HEK293T (cell line): ENCODE results near the gene KLF7.

Experiments
- CTCF ChIA-PET: fragments of 350-600 bp; formaldehyde crosslinking; extraction: SDS; loops from one replicate; lab custom pipeline; 2021; ENCODE audit warnings: antibody characterized with exemption, inconsistent platforms; lab: Yijun Ruan, JAX
- POLR2A ChIA-PET: fragments of 350-600 bp; formaldehyde crosslinking; extraction: SDS; loops from one replicate; lab custom pipeline; 2020; ENCODE audit warnings: antibody characterized with exemption, inconsistent platforms; lab: Yijun Ruan, JAX
- DNase-seq: peaks from one replicate; pipeline ENCODE4 v3.0.0; 2012; ENCODE audit warnings: mixed read lengths; ENCODE audit errors: extremely low spot score
- ARNT ChIP-seq: fragments of 450-650 bp; IDR thresholded peaks from 2 replicates; pipeline ENCODE4 v1.6.1; 2017; ENCODE audit warnings: mild to moderate bottlenecking
- BHLHE40 ChIP-seq: fragments of 450-650 bp; IDR thresholded peaks from 2 replicates; pipeline ENCODE4 v1.6.1; 2016; ENCODE audit warnings: mild to moderate bottlenecking, moderate library complexity, borderline replicate concordance
- CTBP1 ChIP-seq: fragments of 450-650 bp; IDR thresholded peaks from 2 replicates; pipeline ENCODE4 v1.6.1; 2016; ENCODE audit warnings: borderline replicate concordance
- ELF4 ChIP-seq: fragments of 450-650 bp; IDR thresholded peaks from 2 replicates; pipeline ENCODE4 v1.6.1; 2017; ENCODE audit warnings: antibody characterized with exemption
- FOXA1 ChIP-seq: fragments of 450-650 bp; IDR thresholded peaks from 2 replicates; pipeline ENCODE4 v1.6.1; 2016; ENCODE audit warnings: mild to moderate bottlenecking
- FOXK2 ChIP-seq: fragments of 450-650 bp; IDR thresholded peaks from 2 replicates; pipeline ENCODE4 v1.6.1; 2016; ENCODE audit warnings: mild to moderate bottlenecking
- FOXM1 ChIP-seq: fragments of 450-650 bp; IDR thresholded peaks from 2 replicates; pipeline ENCODE4 v1.6.1; 2017; ENCODE audit warnings: mild to moderate bottlenecking, borderline replicate concordance
- HDGF ChIP-seq: fragments of 450-650 bp; IDR thresholded peaks from 2 replicates; pipeline ENCODE4 v1.6.1; 2017; ENCODE audit warnings: antibody characterized with exemption, borderline replicate concordance
- L3MBTL2 ChIP-seq: fragments of 450-650 bp; conservative IDR thresholded peaks from 2 replicates; pipeline ENCODE4 v1.6.1; 2016; ENCODE audit warnings: mild to moderate bottlenecking
- LEF1 ChIP-seq: fragments of 450-650 bp; IDR thresholded peaks from 2 replicates; pipeline ENCODE4 v1.6.1; 2017; ENCODE audit warnings: mild to moderate bottlenecking, borderline replicate concordance
- NFRKB ChIP-seq: fragments of 450-650 bp; IDR thresholded peaks from 2 replicates; pipeline ENCODE4 v1.6.1; 2016; ENCODE audit warnings: mild to moderate bottlenecking, moderate library complexity
- SP1 ChIP-seq: fragments of 450-650 bp; IDR thresholded peaks from 2 replicates; pipeline ENCODE4 v1.6.1; 2017
- SUZ12 ChIP-seq: fragments of 450-650 bp; IDR thresholded peaks from 2 replicates; pipeline ENCODE4 v1.6.1; 2016; ENCODE audit warnings: mild to moderate bottlenecking
- TARDBP ChIP-seq: fragments of 450-650 bp; IDR thresholded peaks from 2 replicates; pipeline ENCODE4 v1.6.1; 2016
- ZNF384 ChIP-seq: fragments of 450-650 bp; IDR thresholded peaks from 2 replicates; pipeline ENCODE4 v1.6.1; 2016
- TF ChIP-seq, protein P1 (sequence below): fragments of 450-650 bp; IDR thresholded peaks from 2 replicates; pipeline ENCODE4 v1.6.1; 2016

The KLF7 gene

DNA sequence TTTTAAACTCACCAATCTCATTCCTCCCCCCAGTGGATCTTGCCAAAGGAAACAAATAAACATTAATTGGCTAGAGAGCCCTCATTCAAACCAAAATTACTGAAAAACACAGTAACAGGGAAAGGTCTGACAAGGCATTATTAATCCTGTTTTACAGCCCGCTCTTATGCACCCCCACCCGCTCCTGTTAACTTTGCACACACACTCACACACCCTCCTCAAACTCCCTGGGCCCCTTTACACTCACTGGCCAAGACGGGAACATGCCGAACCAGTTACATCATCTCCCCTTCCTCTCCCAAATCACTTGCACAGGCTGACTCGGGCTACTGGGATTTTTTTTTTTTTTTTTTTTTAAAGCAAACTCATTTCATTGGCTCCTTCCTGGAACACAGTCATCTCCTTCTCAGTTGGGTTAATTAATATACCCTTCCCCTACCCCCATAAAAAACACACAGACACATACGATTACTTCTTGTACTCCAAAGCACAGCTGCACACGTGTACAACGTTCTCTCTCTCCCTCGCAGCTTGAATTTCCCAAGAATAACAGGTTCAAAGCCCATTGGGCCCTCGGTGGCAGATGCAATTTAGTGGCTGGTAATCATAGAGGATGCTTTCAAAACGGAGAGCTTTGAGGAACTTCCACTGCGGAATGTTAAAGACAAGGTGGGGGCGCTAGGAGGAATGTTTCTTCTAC is 31.8 kb downstream of the KLF7 start:
- ChIA-PET POLR2A (interaction anchor here (1.5 to 3.4 kb wide), 2 partner anchors 31 to 91 kb away, joined by 3 to 18 read pairs; partner anchors contain the start of gene KLF7), CTCF (no interaction called here)
- peak; percentile 37 for DNase-seq
- TF ChIP-seq ZNF384 (peak; percentile 95), L3MBTL2 (peak; percentile 28; the same call in 1 of the 2 replicates), BHLHE40 (no peak)
- TF ChIP-seq, protein P1, sequence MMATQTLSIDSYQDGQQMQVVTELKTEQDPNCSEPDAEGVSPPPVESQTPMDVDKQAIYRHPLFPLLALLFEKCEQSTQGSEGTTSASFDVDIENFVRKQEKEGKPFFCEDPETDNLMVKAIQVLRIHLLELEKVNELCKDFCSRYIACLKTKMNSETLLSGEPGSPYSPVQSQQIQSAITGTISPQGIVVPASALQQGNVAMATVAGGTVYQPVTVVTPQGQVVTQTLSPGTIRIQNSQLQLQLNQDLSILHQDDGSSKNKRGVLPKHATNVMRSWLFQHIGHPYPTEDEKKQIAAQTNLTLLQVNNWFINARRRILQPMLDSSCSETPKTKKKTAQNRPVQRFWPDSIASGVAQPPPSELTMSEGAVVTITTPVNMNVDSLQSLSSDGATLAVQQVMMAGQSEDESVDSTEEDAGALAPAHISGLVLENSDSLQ: no peak

DNA sequence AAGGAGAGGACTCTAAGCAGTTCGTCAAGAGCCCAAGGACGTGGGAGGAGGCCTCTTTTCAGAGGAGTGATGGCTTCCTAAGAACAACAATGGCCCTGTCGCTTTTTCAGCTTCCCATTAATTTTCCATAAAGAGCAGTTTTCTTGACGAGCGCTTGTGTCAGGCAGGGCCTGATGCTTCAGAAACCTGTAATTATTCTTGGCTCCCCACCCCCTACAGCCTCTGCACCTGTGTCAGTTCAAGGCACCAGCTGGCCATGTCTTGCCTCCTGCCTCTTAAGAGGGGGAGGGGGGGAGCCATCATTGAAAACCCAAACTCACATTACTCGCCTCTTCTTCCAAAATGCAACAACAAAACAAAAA is 32.3 kb downstream of the KLF7 start:
- TF ChIP-seq ZNF384 (no peak), FOXA1 (no peak), SUZ12 (no peak), ELF4 (no peak), NFRKB (no peak), FOXM1 (no peak), LEF1 (no peak)
- POLR2A ChIA-PET: interaction anchor here (1.5 to 3.4 kb wide), 2 partner anchors 32 to 91 kb away, joined by 3 to 18 read pairs; partner anchors contain the start of gene KLF7
- CTCF ChIA-PET: no interaction called here
- DNase-seq: no peak

DNA sequence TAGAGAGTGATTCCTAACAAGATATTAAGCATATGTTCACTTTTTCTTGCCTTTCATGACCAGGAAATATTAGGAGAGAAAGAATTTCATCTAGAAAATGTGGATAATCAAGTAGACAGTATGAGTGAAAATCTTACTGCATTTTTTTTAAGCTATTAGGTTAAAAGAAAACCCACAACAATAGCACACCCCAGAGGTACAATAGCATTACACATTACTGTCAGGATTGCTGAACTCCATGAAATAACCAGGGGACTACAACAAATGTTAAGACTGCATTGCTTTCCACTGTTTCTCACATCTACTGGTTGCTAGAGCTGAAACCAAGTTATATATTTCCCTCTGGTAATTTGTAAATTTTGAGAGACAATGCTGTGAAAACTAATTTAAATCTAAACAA is 33.7 kb downstream of the KLF7 start:
- POLR2A ChIA-PET: interaction anchor here (3.4 kb wide), 1 partner anchor 33 kb away, joined by 18 read pairs; the partner anchor contains the start of gene KLF7
- DNase-seq: no peak
- TF ChIP-seq ELF4: no peak
- TF ChIP-seq, protein P1: no peak
- TF ChIP-seq SUZ12: no peak
- TF ChIP-seq CTBP1: no peak
- TF ChIP-seq FOXK2: no peak
- no peak for TF ChIP-seq ZNF384
- no peak for TF ChIP-seq LEF1
- TF ChIP-seq FOXA1: no peak
- no peak for TF ChIP-seq SP1
- no peak for TF ChIP-seq TARDBP
- TF ChIP-seq BHLHE40: no peak
- TF ChIP-seq HDGF: no peak
- TF ChIP-seq ARNT: no peak
- no peak for TF ChIP-seq FOXM1
- no peak for TF ChIP-seq NFRKB
- no peak for TF ChIP-seq L3MBTL2
- CTCF ChIA-PET: interaction anchor here (0.7 kb wide), 1 partner anchor 298 kb away, joined by 3 read pairs; no protein-coding TSS in a partner anchor

DNA sequence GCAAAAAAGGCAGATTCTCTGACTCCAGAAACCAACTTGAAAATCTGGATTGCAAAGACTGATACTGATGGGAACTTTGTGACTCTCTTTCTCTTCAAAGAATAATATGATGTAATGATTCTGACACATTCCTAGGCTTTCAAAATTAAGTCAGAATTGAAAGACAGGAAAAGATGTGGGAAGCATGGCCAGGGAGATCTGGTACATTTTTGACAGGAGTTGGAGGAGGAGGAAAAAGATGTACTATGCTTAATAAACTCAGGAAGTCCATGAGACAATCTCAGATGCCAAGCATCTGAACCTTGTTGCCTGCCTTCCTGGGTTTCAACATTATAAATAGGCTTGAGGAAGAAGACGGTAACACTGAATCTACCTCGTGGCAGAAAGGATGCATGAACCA is 34.2 kb downstream of the KLF7 start:
- TF ChIP-seq SUZ12 (no peak), ELF4 (no peak)
- POLR2A ChIA-PET: no interaction called here
- CTCF ChIA-PET: interaction anchor here (0.7 kb wide), 1 partner anchor 298 kb away, joined by 3 read pairs; no protein-coding TSS in a partner anchor

DNA sequence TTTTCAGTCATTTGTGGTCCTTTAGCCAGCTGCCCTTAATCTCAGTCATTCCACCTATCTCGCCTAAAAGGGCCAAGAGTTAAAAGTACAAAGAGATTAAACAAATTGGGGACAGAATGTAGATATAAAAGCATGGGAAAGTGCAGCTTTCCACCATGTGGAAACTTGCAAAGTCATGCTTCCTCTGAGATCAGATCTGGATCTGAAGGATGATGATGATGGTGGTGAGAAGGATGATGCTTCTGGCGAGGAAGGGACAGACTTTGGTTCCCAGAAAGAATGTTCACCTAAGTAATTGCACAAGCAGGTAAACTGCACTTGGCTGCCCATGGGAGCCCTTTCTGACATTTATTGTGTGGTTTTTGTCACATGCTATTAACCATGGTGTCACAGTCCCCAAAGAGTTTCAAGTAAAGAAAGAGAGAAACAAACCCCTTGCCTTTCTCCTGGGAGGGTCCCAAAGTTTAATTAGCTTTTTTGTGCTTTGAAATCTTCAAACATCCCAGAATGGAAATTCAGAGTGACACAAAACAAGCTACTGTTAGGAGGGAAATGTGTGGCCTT is 34.7 kb downstream of the KLF7 start:
- CTCF ChIA-PET: no interaction called here
- no peak for DNase-seq
- TF ChIP-seq FOXA1 (no peak), LEF1 (no peak), CTBP1 (no peak), FOXM1 (no peak), HDGF (no peak), ELF4 (no peak), TARDBP (no peak), L3MBTL2 (no peak), BHLHE40 (no peak), FOXK2 (no peak), SUZ12 (no peak), SP1 (no peak), ZNF384 (no peak), ARNT (no peak), NFRKB (no peak)
- TF ChIP-seq, protein P1: no peak
- POLR2A ChIA-PET: no interaction called here

More for the DNA sequence above, 34.2 kb downstream of the KLF7 start:
- DNase-seq: no peak

DNA sequence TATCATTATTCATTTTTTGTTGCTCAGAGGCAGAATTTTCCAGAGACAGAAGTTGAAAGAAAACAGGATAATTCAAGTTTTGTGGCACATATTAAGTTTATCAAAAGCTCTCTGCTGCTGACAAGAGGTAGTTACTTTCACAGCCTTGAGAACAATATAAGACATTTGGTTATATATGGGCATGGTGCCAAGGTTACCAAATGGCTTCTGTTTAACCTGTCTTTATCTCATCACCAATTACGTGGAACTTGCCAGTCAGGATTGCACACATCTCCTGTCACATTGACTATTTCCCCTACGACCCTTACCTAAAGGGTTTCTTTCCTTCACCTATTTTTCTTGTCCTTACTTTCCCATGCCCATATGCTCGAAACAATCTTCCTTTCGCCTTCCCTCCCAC is 35.9 kb downstream of the KLF7 start:
- TF ChIP-seq FOXM1: no peak
- TF ChIP-seq, protein P1: no peak
- no peak for TF ChIP-seq ELF4
- TF ChIP-seq L3MBTL2: no peak
- no peak for TF ChIP-seq ARNT
- TF ChIP-seq HDGF: no peak
- TF ChIP-seq LEF1: no peak
- TF ChIP-seq NFRKB: no peak
- TF ChIP-seq FOXK2: no peak
- no peak for TF ChIP-seq BHLHE40
- TF ChIP-seq SUZ12: no peak
- no peak for DNase-seq
- POLR2A ChIA-PET: no interaction called here
- CTCF ChIA-PET: no interaction called here
